Adrenal gland (tissue), 12 donors: Measurements from ENCODE around the gene PSD2. TPM values are rescaled to one million over a fixed set of nuclear protein-coding genes. Genes with fewer than 3 reads are reported as not detected.

Source experiments
- DNase-seq, 7 donors: peaks; one replicate each; pipeline ENCODE4 v3.0.0-alpha.2; 2019 to 2020
- H3K27ac ChIP-seq, 5 donors: fragments of 200-600 bp; sonication (generic) in 4 of 5; 1 replicate in 3 of 5; 2 replicates in 2 of 5; pipeline versions ENCODE4 v1.5.1 to v1.8.0; 2016 to 2020; ENCODE audit warnings: mild to moderate bottlenecking in 1 of 5
- H3K27me3 ChIP-seq: fragments of 200-600 bp; 2 replicates; pipeline ENCODE4 v1.8.0; 2021
- H3K36me3 ChIP-seq, 2 donors: fragments of 200-600 bp; replicated peaks in 1 of 2; 1 replicate in 1 of 2; 2 replicates in 1 of 2; pipeline versions ENCODE4 v1.5.1 to v1.8.0; 2018 to 2022
- H3K4me1 ChIP-seq, 2 donors: fragments of 200-600 bp; replicated peaks in 1 of 2; 1 replicate in 1 of 2; 2 replicates in 1 of 2; pipeline versions ENCODE4 v1.5.1 to v1.8.0; 2018 to 2021
- H3K4me3 ChIP-seq, 4 donors: fragments of 200-600 bp; sonication (generic) in 3 of 4; one replicate each; pipeline ENCODE4 v1.5.1; 2016 to 2018
- H3K9me3 ChIP-seq, 3 donors: fragments of 200-600 bp; sonication (generic) in 1 of 3; replicated peaks in 1 of 3; 1 replicate in 2 of 3; 2 replicates in 1 of 3; pipeline versions ENCODE4 v1.5.1 to v1.8.0; 2016 to 2021
- POLR2A ChIP-seq, 2 donors: fragments of 450-650 bp; IDR thresholded peaks; one replicate each; pipeline ENCODE4 v1.6.1; 2017; ENCODE audit warnings: antibody characterized with exemption in 2 of 2, mild to moderate bottlenecking in 2 of 2, moderate library complexity in 1 of 2
- WGBS, 4 donors: extraction: QIAGEN DNeasy Blood & Tissue Kit in 2 of 4; methylation state at CpG; one replicate each; pipeline versions ENCODE4 v1.1.5 to v1.1.7; 2013 to 2017; 5-methylcytosine and 5-hydroxymethylcytosine counted together
- intact Hi-C, 2 donors: fragments of 100-400 bp; cut with DNase I; formaldehyde crosslinking; loops; one replicate each; pipeline versions ENCODE4 v1.14.1 to v1.15.0; 2022 to 2023
- polyA plus RNA-seq, 3 donors: library from polyadenylated mRNA; stranded (reverse); fragments of 200-250 nt in 2 of 3; fragments of 350-450 nt in 1 of 3; fragmentation: Illumina TruSeq in 1 of 3; extraction: RNeasy Lipid Tissue Mini Kit (QIAGEN cat#74804) in 1 of 3; gene quantifications; one replicate each; pipeline ENCODE4 v1.2.3, GENCODE V29; 2013 to 2014
- total RNA-seq, 9 donors: library from RNA; depleted of rRNA in 4 of 9; stranded (reverse); fragments of >200 nt in 4 of 9; fragments of 120-200 nt in 1 of 9; fragmentation: NEBNext Ultra II Directional in 1 of 9; extraction: Animal tissue kit (Norgen Biotek cat#: 25700) in 1 of 9; gene quantifications; one replicate each; pipeline versions ENCODE4 v1.1.0 to v1.2.4, GENCODE V29; 2013 to 2023
- TF ChIP-seq, protein P1 (sequence below), 6 experiments: fragments of 450-650 bp in 4 of 6; fragments of 200-600 bp in 2 of 6; sonication (generic) in 1 of 6; IDR thresholded peaks; 1 replicate in 5 of 6; 2 replicates in 1 of 6; pipeline versions ENCODE4 v1.5.1 to v1.8.0; 2016 to 2021; ENCODE audit warnings: antibody characterized with exemption in 6 of 6, mild to moderate bottlenecking in 2 of 6, moderate library complexity in 1 of 6
- donor health status: healthy with polysubstance abuse.
- donor health status: Bipolar disorder and iron deficiency.
- donor health status: DM: yes; HTN: yes; CAD: no.
- donor health status: DM: no; HTN: no; CAD: no.
- donor health status: DM: no; HTN: no; CAD: no.
- donor health status: DM: yes; HTN: yes; CAD: no.

The PSD2 gene
- total and polyA plus RNA-seq, 12 donors: 0.11 to 0.46 (median 0.24) TPM; not detected in 5

DNA sequence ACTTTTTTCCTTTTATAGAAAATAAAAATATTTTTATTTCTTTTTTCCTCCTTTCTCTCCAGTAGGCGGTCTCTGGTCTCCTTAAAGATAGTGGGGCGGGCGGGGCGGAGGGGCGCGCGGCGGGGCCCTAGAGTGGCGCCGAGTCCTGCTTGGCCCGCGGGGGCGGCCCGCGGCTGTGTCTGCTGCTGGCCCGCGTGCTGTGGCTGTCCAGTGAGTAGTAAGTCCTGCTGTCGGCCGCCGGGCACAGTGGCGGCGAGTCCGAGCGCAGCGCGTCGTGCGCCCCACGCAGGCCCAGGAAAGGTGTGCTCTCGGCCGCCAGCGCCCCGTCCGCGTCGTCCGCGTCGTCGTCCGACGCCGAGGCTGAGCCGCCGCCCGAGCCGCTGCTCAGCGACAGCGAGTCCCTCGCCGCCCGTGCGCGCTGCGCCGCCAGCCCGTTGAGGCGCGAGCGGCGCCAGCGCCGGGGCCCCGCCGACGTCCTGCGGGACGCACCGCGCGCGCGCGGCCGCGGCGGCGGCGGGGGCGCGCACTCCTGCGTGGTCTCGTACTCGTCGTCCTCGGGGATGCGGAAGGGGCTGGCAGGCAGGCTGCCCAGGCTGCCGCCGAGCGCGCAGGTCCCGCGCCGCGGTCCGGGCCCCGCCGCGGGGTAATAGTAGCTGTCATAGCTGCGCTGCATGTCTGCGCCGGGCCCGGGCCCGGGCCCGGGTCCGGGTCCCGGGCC is 52.3 kb downstream of the PSD2 start:
- Histone ChIP-seq H3K27ac (peak overlapping the region in 3 of 5 donors; percentile 47 to 73 (median 68)), H3K36me3 (peaks cover 0 to 12% of the 10 kb centered on the region in 2 donors), H3K27me3 (no peaks in the 10 kb centered on the region), H3K4me1 (no peaks in the 10 kb centered on the region), H3K4me3 (peak overlapping the region in 1 of 4 donors; percentile 84), H3K9me3 (no peaks in the 10 kb centered on the region)
- intact Hi-C loops: no loop called here
- peak; percentile 35 to 68 (median 55) for DNase-seq
- 2 to 11% (median 3%) methylated on average over 19 to 107 of the region's 107 CpGs for WGBS, 4 donors
- peak in 1 of 2 donors; percentile 41 for TF ChIP-seq POLR2A (IDR thresholded peaks at IDR 0.05)
- TF ChIP-seq, protein P1, sequence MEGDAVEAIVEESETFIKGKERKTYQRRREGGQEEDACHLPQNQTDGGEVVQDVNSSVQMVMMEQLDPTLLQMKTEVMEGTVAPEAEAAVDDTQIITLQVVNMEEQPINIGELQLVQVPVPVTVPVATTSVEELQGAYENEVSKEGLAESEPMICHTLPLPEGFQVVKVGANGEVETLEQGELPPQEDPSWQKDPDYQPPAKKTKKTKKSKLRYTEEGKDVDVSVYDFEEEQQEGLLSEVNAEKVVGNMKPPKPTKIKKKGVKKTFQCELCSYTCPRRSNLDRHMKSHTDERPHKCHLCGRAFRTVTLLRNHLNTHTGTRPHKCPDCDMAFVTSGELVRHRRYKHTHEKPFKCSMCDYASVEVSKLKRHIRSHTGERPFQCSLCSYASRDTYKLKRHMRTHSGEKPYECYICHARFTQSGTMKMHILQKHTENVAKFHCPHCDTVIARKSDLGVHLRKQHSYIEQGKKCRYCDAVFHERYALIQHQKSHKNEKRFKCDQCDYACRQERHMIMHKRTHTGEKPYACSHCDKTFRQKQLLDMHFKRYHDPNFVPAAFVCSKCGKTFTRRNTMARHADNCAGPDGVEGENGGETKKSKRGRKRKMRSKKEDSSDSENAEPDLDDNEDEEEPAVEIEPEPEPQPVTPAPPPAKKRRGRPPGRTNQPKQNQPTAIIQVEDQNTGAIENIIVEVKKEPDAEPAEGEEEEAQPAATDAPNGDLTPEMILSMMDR (IDR thresholded peaks at IDR 0.05): peak in 1 of 6 experiments; percentile 24

DNA sequence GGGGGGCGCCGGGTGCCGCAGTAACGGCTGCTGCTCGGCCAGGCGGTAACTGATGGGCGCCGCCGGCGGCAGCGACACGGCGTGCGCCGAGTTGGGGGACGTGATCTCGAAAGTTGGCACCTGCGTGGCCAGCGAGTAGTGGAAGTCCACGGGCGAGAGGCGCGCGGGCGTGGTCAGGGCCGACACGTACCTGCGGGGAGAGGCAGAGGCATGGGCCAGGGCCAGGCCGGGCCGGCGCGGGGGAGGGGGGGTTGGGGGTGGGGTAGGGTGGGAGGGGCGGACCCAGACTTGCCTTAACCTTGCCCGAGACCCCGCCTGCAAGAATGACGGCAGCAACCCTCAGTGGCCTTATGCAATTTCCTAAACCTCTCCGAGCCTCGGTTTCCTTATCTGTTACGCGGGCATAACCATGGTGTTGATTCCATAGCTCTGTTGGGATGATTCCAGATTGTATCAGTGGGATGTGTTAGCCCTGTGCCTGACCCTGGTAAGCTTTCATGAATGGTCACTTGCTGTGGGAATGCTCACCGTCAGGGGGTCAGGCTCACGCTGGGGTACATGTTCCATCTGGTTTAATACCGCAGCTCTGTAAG is 53.0 kb downstream of the PSD2 start:
- TF ChIP-seq POLR2A (IDR thresholded peaks at IDR 0.05): no peak
- intact Hi-C loops: no loop called here
- no peaks in the 10 kb centered on the region for H3K27me3 ChIP-seq
- peak in 4 of 7 donors; percentile 24 to 40 (median 31) for DNase-seq
- peaks cover 0 to 12% of the 10 kb centered on the region in 2 donors for H3K36me3 ChIP-seq
- H3K27ac ChIP-seq: peak overlapping the region in 2 of 5 donors; percentile 68 to 73
- 15 to 44% (median 19%) methylated on average over 13 to 43 of the region's 43 CpGs for WGBS, 4 donors
- H3K9me3 ChIP-seq: no peaks in the 10 kb centered on the region
- H3K4me1 ChIP-seq: no peaks in the 10 kb centered on the region
- H3K4me3 ChIP-seq: peak overlapping the region in 1 of 4 donors; percentile 84

DNA sequence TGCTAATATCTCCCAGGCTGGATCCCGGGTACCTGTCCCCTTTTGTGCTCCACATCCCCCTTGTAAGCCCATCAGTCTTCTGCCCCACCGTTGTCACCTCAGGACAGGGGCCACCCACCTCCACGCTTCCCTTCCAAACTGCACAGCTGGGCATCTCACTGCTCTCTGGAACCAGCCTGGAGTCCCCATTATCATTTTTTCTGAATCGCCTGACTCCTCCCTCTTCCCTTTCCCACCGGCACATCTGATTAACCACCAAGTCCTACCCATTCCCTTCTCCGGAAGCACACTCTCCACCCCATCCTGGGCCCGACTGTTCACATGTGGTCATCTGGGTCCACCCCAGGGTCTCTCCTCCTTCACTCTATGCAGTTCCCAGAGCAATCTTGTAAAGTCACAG is 53.9 kb downstream of the PSD2 start:
- no peaks in the 10 kb centered on the region for H3K4me1 ChIP-seq
- no peak overlapping the region for H3K4me3 ChIP-seq
- 80 to 92% (median 87%) methylated on average over 7 of the region's 7 CpGs for WGBS, 4 donors
- H3K27me3 ChIP-seq: no peaks in the 10 kb centered on the region
- H3K9me3 ChIP-seq: no peaks in the 10 kb centered on the region
- intact Hi-C loops: no loop called here
- TF ChIP-seq POLR2A (IDR thresholded peaks at IDR 0.05): no peak
- TF ChIP-seq, protein P1 (IDR thresholded peaks at IDR 0.05): no peak
- H3K27ac ChIP-seq: peak overlapping the region in 1 of 5 donors; percentile 15
- H3K36me3 ChIP-seq: peaks cover 0 to 12% of the 10 kb centered on the region in 2 donors
- no peak for DNase-seq

DNA sequence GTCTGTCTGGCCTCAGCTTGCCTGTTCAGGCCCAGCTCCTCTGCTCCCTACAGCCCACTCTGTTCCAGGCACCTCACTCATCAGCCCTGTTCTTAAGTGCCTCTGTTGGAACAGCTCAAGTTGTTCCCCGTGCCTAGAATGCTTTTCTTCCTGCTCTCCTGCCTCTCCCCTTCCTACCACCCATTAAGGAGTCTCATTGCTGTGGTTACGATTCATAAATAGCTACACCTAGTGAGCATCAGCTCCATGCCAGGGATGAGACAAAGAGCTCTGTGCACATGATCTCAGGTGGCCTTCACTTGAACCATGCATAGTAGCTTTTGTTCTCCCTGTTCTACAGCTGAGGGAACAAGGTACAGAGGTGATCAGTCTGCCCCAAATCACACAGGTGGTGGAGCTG is 54.3 kb downstream of the PSD2 start:
- WGBS, 4 donors: 75 to 91% (median 81%) methylated on average over 2 of the region's 2 CpGs
- no peak for TF ChIP-seq POLR2A (IDR thresholded peaks at IDR 0.05)
- TF ChIP-seq, protein P1 (IDR thresholded peaks at IDR 0.05): no peak
- no peaks in the 10 kb centered on the region for H3K9me3 ChIP-seq
- intact Hi-C loops: no loop called here
- no peaks in the 10 kb centered on the region for H3K27me3 ChIP-seq
- peaks cover 0 to 12% of the 10 kb centered on the region in 2 donors for H3K36me3 ChIP-seq
- peak overlapping the region in 1 of 5 donors; percentile 15 for H3K27ac ChIP-seq
- H3K4me1 ChIP-seq: no peaks in the 10 kb centered on the region
- no peak overlapping the region for H3K4me3 ChIP-seq
- DNase-seq: no peak
